ENCODE measurements around the gene STK36. TPM values are rescaled to one million over a fixed set of nuclear protein-coding genes. Genes with fewer than 3 reads are reported as not detected.

Gene STK36
- total RNA-seq, 1 donor from 2014 or later: 67.8 TPM

DNA sequence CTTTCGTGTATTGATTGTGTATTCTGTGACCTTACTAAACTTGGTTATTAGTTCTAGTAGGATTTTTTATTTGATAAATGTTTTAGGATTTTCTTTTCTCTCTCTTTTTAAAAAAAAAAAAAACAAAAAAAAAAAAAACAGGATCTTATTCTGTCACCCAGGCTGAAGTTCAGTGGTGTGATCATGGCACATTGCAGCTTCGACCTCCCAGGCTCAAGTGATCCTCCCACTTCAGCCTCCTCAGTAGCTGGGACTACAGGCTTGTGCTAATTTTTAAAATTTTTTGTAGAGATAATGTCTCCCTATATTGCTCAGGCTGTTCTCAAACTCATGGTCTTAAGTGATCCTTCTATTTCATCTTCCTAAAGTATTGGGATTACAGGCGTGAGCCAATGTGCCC is 57.8 kb downstream of the STK36 start:
- TF ChIP-seq, protein P1, sequence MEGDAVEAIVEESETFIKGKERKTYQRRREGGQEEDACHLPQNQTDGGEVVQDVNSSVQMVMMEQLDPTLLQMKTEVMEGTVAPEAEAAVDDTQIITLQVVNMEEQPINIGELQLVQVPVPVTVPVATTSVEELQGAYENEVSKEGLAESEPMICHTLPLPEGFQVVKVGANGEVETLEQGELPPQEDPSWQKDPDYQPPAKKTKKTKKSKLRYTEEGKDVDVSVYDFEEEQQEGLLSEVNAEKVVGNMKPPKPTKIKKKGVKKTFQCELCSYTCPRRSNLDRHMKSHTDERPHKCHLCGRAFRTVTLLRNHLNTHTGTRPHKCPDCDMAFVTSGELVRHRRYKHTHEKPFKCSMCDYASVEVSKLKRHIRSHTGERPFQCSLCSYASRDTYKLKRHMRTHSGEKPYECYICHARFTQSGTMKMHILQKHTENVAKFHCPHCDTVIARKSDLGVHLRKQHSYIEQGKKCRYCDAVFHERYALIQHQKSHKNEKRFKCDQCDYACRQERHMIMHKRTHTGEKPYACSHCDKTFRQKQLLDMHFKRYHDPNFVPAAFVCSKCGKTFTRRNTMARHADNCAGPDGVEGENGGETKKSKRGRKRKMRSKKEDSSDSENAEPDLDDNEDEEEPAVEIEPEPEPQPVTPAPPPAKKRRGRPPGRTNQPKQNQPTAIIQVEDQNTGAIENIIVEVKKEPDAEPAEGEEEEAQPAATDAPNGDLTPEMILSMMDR (IDR thresholded peaks at IDR 0.05): no peak
- Mint-ChIP-seq H3K27me3 (ENCODE audit: unreplicated experiment) (no peaks in the 10 kb centered on the region), H3K4me1 (ENCODE audit: unreplicated experiment) (peaks cover 31% of the 10 kb centered on the region), H3K27ac (ENCODE audit: unreplicated experiment) (peak overlapping the region; percentile 50), H3K9me3 (ENCODE audit: unreplicated experiment) (peaks cover 10% of the 10 kb centered on the region), H3K36me3 (ENCODE audit: unreplicated experiment) (peaks cover 17% of the 10 kb centered on the region), H3K4me3 (ENCODE audit: unreplicated experiment) (no peak overlapping the region)
- DNase-seq (ENCODE audit: extremely low spot score, unreplicated experiment): no peak

DNA sequence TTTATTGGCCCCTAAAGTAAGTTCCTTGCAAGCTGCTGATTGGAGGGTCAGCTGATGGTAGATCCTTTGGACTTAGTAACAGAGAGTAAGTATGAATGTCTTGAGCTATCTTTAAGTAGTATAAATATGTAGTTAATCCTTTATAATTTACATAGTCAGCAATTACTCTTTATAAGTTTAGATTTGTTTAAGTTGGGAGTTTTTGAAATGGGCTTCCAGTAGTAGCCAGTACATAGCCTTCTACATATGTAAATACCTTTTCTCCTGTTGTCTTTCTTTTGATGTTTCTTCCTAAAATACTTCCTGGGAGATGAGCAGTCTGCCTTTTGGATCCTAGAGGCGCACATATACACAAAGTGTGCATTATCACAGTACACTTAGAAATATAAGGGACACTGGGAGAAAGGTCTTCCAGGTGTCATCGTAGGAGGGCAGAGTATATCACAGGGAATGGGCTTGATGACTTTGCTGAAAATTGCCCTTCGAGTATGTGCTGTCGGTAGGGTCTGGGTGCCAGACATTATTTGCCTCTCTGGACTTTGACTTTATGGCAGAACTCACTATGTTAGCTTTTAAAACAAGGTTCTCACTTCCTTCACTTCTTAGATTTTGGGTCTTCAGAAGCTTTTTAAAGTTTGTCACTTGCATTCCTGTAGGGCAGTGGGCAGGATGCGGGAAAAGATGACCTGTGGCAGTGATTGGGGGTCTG is 60.3 kb downstream of the STK36 start:
- DNase-seq (ENCODE audit: extremely low spot score, unreplicated experiment): no peak
- TF ChIP-seq, protein P1 (IDR thresholded peaks at IDR 0.05): no peak
- H3K4me3 Mint-ChIP-seq (ENCODE audit: unreplicated experiment): no peak overlapping the region
- H3K4me1 Mint-ChIP-seq (ENCODE audit: unreplicated experiment): peaks cover 37% of the 10 kb centered on the region
- no peaks in the 10 kb centered on the region for H3K27me3 Mint-ChIP-seq (ENCODE audit: unreplicated experiment)
- peak overlapping the region; percentile 86 for H3K27ac Mint-ChIP-seq (ENCODE audit: unreplicated experiment)
- H3K36me3 Mint-ChIP-seq (ENCODE audit: unreplicated experiment): peaks cover 5% of the 10 kb centered on the region
- H3K9me3 Mint-ChIP-seq (ENCODE audit: unreplicated experiment): peaks cover 3% of the 10 kb centered on the region

DNA sequence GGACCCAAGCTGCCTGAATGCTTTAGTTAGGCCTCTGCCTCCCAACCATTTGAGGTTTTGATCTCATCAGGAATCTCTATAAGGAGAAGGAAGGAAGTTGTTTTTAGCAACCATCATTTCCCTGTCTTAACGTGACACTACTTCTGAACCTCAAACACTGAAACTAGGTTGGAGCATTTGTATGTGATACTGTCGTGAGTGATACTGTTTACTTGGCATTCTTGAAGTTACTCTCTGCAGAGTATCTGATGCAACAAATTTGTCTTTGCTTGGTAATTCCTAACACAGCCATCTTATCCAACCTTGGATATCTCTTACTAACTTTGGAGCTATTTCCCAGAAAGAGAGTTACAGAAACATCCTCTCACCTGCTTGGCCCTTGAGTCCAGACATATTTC is 60.9 kb downstream of the STK36 start:
- peak overlapping the region; percentile 86 for H3K27ac Mint-ChIP-seq (ENCODE audit: unreplicated experiment)

DNA sequence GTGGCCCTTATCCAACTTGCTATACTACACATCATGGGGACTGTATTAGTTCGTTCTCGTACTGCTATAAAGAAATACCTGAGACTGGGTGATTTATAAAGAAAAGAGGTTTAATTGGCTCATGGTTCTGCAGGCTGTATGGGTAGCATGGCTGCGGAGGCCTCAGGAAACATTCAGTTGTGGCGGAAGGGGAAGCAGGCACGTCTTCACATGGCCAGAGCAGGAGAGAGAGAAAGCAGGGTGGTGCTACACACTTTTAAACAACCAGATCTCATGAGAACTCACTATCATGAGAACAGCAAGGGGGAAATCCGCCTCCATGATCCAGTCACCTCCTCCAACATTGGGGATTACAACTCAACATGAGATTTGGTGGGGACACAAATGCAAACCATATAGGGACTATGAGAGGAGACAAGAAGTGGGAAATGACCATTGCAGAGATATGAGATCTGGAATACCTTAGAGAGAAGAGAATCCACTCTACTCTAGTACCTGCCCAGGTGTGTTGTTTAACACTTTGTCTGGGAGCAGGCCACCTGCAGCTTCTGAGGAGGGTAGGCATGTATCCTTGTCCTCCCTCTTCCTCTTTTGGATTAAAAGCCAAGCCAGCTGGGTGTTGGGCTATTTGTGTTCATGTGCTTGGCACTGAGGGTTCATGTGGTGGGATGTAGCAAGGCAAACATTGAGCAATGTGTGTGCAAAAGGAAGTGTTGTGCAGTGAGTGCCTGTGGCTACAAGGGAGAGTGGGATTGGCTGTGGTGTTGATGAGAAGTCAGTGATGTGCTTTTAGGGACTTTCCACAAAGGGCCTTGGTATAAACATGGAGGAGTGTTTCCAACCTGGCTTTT is 61.5 kb downstream of the STK36 start:
- no peak for DNase-seq (ENCODE audit: extremely low spot score, unreplicated experiment)
- Mint-ChIP-seq H3K36me3 (ENCODE audit: unreplicated experiment) (peaks cover 13% of the 10 kb centered on the region), H3K27me3 (ENCODE audit: unreplicated experiment) (no peaks in the 10 kb centered on the region), H3K4me3 (ENCODE audit: unreplicated experiment) (no peak overlapping the region), H3K27ac (ENCODE audit: unreplicated experiment) (peak overlapping the region; percentile 39), H3K4me1 (ENCODE audit: unreplicated experiment) (peaks cover 37% of the 10 kb centered on the region), H3K9me3 (ENCODE audit: unreplicated experiment) (no peaks in the 10 kb centered on the region)
- TF ChIP-seq, protein P1 (IDR thresholded peaks at IDR 0.05): no peak

More for the DNA sequence above, 60.9 kb downstream of the STK36 start:
- H3K36me3 Mint-ChIP-seq (ENCODE audit: unreplicated experiment): peaks cover 8% of the 10 kb centered on the region
- no peak for DNase-seq (ENCODE audit: extremely low spot score, unreplicated experiment)
- peaks cover 2% of the 10 kb centered on the region for H3K9me3 Mint-ChIP-seq (ENCODE audit: unreplicated experiment)
- TF ChIP-seq, protein P1 (IDR thresholded peaks at IDR 0.05): no peak
- H3K27me3 Mint-ChIP-seq (ENCODE audit: unreplicated experiment): no peaks in the 10 kb centered on the region
- peaks cover 37% of the 10 kb centered on the region for H3K4me1 Mint-ChIP-seq (ENCODE audit: unreplicated experiment)
- no peak overlapping the region for H3K4me3 Mint-ChIP-seq (ENCODE audit: unreplicated experiment)
